ENCODE results near the gene SLC7A5. TPM values are rescaled to one million over a fixed set of nuclear protein-coding genes. Genes with fewer than 3 reads are reported as not detected.

SLC7A5 gene
- total and polyA plus RNA-seq, 2 of the 13 experiments (the other 11 are each of a cell fraction or from before 2014, with no cell fraction given) = 79.6 to 155 TPM

GRCh38 chr16:87854053-87854906 is 15.0 kb downstream of the SLC7A5 start (continued):
- 0 out of 2 replicates have a peak, but pooled peaks have one; percentile 92 for TF ChIP-seq ZBTB46 (CRISPR knock-in tag; IDR thresholded peaks at IDR 0.05; ENCODE audit: borderline replicate concordance)
- peak; percentile 53 for TF ChIP-seq RBM22 (optimal IDR thresholded peaks at IDR 0.05; ENCODE audit: low read length)
- TF ChIP-seq MAFF (IDR thresholded peaks at IDR 0.05; ENCODE audit: low read depth, low read length) = no peak
- no peak for TF ChIP-seq ZNF589 (CRISPR knock-in tag; conservative IDR thresholded peaks at IDR 0.05)
- TF ChIP-seq HBP1 (CRISPR knock-in tag; IDR thresholded peaks at IDR 0.05; ENCODE audit: low read depth) = no peak
- TF ChIP-seq UBTF (CRISPR knock-in tag; IDR thresholded peaks at IDR 0.05) = peak; percentile 7; the same call in 1 of the 2 replicates
- no peak for TF ChIP-seq ZNF629 (CRISPR knock-in tag; conservative IDR thresholded peaks at IDR 0.05)
- 0 out of 2 replicates have a peak, but pooled peaks have one; percentile 30 for TF ChIP-seq RAD21 (CRISPR knock-in tag; IDR thresholded peaks at IDR 0.05)
- TF ChIP-seq AFF4 (CRISPR knock-in tag; IDR thresholded peaks at IDR 0.05) = no peak
- TF ChIP-seq E2F1 (CRISPR knock-in tag; IDR thresholded peaks at IDR 0.05) = no peak
- TF ChIP-seq ZNF251 (CRISPR knock-in tag; IDR thresholded peaks at IDR 0.05) = no peak
- no peak for TF ChIP-seq ZMYM2 (CRISPR knock-in tag; IDR thresholded peaks at IDR 0.05)
- no peak for TF ChIP-seq HNRNPL (IDR thresholded peaks at IDR 0.05; ENCODE audit: low read depth, low read length)
- no peak for TF ChIP-seq ZNF567 (CRISPR knock-in tag; IDR thresholded peaks at IDR 0.05; ENCODE audit: borderline replicate concordance)
- no peak for TF ChIP-seq ARNTL (CRISPR knock-in tag; IDR thresholded peaks at IDR 0.05)
- no peak for TF ChIP-seq ZNF724P (CRISPR knock-in tag; IDR thresholded peaks at IDR 0.05; ENCODE audit: borderline replicate concordance)
- no peak for TF ChIP-seq PITX1 (CRISPR knock-in tag; IDR thresholded peaks at IDR 0.05)
